G401 (cell line): ENCODE data around the gene NR3C1. TPM values are rescaled to one million over a fixed set of nuclear protein-coding genes. Genes with fewer than 3 reads are reported as not detected.
A peak's percentile ranks its signal among the peaks of the same experiment; 100 is the strongest.

Experiments used
- DNase-seq: peaks from one replicate; pipeline ENCODE4 v3.0.0-alpha.2; 2015; ENCODE audit warnings: low spot score
- in situ Hi-C: cut with HindIII; loops from 2 replicates; pipeline ENCODE4 v1.10.0; 2016; ENCODE audit warnings: low sequenced_read_pairs, mixed read lengths
- total RNA-seq: library from RNA; depleted of rRNA; stranded (reverse); fragments of >200 nt; shearing (Covaris generic); gene quantifications from 2 replicates; pipeline ENCODE4 v1.2.3, GENCODE V29; 2014

Gene NR3C1
- total RNA-seq, 1 experiment from 2014 or later = not detected

- in situ Hi-C loops = no loop called here
- no peak for DNase-seq
Observed at GRCh38 chr5:143428155-143428554, 24.7 kb upstream of the NR3C1 start.

GRCh38 chr5:143427122-143427735 lies 23.7 kb upstream of the NR3C1 start:
- no peak for DNase-seq
- in situ Hi-C loops = no loop called here

DNA sequence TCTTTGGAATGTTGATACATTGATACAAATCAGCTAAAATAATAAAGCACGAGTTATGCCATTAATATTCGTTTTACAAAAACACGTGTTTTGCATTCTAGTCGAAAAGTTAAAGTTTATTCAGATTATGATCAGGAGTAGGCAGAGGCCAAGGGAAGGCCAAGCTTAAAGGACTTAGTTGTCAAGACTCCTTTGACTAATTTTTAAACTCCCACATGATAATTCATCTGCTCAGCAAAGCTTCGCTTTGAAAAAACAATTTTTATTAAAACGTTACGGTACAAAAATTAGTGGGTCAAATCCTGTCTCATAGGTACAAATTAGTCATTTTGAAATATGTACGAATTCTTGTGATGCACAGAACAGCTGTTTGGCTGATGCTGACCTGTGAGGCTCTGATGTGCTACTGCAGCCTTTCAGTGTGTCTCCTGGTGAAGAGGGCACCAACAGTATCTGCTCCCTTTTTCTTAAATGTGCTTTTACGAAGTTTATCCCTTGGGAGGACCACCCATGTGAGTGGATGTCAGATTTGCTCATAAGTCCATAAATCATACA lies 23.0 kb upstream of the NR3C1 start:
- in situ Hi-C loops = no loop called here
- DNase-seq = no peak

DNA sequence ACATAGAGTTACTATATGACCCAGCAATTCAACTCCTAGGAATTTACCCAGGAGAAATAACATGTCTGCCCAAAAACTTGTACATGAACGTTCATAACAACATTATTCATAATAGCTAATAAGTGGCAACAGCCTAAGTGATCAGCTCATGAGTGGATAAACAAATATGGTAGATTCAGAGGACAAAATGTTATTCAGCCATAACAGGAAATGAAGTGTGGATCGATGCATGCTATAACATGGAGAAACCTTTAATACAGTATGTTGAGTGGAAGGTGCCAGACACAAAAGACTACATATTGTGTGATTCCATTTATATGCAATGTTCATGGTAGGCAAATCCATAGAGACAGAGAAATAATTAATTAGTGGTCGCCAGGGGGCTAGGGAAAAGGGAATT lies 22.3 kb upstream of the NR3C1 start:
- no peak for DNase-seq
- in situ Hi-C loops = no loop called here

GRCh38 chr5:143418140-143418866 lies 14.8 kb upstream of the NR3C1 start:
- in situ Hi-C loops = no loop called here
- DNase-seq = no peak

DNA sequence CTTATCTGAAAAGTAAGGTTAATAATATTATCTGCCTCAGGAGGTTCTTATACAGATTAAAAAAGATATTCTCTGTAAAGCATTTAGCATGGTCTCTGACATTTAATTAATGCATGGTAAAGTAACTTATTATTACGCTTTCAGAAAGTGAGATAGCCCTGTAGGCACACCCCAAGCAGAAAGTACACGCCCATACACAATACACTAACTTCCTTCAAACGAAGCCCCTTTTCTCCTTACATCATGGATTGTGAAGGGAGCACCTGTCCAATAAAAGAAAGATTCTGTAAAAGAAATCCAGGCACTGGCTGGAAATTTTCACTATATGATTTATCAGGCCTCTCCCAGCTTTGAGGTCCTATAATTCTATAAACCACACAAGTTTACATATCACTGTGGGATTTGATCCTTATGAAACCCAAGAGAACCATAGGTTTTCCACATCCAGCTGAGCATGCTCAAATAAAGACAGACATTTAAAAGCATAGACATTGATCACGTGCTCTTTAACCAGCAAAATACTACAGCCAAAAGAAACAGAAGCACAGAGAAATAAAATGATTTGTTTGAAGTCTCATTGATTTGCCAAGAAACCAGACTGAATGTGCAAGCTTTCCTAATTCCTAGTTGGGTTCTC lies 14.1 kb upstream of the NR3C1 start:
- in situ Hi-C loops = no loop called here
- DNase-seq = no peak

DNA sequence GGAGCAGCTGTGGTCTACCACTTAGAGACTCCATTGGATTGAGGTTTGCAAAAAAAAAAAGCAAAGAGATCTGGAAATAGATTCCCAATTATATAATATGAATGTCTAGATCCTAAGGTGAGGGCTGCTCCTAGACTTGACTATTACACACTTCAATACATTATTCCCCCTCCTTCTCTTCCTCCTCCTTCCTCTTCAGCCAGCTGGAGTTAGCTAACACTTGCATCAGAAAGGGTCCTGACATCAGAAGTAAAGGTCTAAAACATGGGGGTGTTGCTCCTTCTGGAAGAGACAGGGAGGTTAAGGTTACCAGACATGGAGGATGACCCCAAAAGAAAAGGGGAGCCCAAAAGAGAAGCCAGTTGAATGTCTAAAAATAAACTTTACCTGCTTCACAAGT lies 12.9 kb upstream of the NR3C1 start:
- in situ Hi-C loops = no loop called here
- no peak for DNase-seq

GRCh38 chr5:143413958-143414669 lies 10.6 kb upstream of the NR3C1 start:
- in situ Hi-C loops = no loop called here
- peak; percentile 34 for DNase-seq

GRCh38 chr5:143412661-143413342 lies 9.3 kb upstream of the NR3C1 start:
- no peak for DNase-seq
- in situ Hi-C loops = no loop called here

DNA sequence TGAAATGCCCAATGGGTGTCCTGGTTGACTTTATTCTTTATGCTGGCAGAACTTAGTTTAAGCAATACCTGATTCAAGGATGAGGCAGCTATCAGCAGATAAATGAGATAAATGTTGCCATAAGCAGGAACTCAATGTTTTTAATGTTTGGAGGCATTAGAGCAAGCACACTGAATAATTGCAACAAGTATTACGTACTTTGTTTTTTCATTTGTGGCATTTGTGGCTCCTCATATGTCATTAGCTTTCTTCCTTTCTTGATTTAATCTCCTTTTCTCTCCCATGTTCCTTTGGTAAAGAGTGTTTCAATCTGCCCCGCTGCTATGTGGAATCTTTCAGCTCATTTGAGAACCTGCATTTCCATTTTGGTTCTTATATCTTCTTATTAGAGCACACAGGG lies 6.4 kb upstream of the NR3C1 start:
- DNase-seq = no peak
- in situ Hi-C loops = no loop called here

DNA sequence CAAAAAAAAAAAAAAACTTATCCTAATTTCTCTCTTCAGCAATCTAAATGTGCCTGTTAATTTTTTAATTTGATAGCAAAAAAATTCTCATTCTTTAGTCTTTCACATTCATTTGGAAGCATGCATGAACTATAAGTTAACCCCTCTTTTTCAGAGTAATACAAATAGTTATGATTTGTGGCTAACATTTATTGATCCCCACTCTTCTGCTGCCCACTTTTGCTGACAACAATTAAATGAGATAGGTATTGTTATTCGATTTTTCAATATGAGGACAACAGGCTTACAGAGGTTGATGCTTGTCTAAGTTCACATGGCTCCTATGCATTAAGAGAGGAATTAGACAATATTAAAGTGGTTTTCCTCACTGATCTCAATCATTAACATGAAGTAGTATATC lies 2.9 kb upstream of the NR3C1 start:
- in situ Hi-C loops = no loop called here
- DNase-seq = no peak

GRCh38 chr5:143405849-143406098 lies 2.3 kb upstream of the NR3C1 start:
- DNase-seq = no peak
- in situ Hi-C loops = no loop called here

GRCh38 chr5:143405063-143405848 lies 1.8 kb upstream of the NR3C1 start:
- in situ Hi-C loops = no loop called here
- DNase-seq = peak; percentile 88

DNA sequence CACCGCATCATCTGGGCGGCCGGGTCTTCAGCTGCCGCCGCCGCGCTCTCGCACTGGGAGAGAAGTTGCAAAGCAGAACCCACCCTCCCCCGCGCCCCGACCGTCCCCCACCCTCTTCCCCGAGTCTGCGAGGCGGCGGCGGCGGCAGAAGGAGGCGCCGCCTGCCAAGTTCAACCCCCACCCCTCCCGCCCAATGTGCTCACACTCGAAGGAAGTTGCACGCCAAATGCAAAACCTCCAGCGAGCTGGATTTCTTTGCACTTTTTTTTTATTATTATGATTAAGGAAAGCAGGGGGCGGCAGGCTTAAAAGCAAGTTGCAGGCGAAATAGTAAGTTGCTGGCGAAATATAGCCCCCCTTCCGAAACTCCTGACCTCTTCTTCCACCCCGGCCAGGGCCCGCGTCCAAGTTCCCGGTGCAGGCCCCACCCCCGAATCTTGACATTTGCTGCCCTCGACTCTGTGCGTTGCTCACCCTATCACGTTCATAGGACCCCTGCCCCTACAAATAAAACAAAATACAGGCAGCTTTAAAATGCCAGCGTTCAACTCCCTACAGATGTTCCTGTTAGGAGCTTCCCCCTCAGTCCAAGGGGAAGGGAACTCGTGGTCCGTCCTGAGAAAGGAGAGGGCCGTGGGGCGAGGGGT lies 1.1 kb upstream of the NR3C1 start:
- in situ Hi-C loops = no loop called here
- peak; percentile 55 for DNase-seq

DNA sequence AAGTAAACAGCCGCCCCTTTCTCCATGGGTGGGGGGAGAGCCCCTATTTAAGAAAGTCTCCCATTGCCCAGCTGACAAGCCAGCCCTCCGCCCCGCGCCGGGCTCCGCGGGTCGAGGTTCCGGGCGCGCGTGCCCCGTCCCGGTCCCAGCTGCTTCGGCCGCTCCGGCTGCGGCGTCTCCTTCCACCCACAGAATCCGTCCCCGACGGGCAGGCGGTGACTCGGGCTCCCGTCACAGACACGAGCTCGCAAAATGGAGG lies 223 bp downstream of the NR3C1 start:
- in situ Hi-C loops = no loop called here
- no peak for DNase-seq

- in situ Hi-C loops = no loop called here
Observed at GRCh38 chr5:143402553-143403333, 743 bp downstream of the NR3C1 start.

GRCh38 chr5:143402017-143402552 lies 1.4 kb downstream of the NR3C1 start:
- peak; percentile 51 for DNase-seq
- in situ Hi-C loops = no loop called here

More at GRCh38 chr5:143402553-143403333, 743 bp downstream of the NR3C1 start:
- DNase-seq = peak; percentile 61
